Measurements from ENCODE around the gene KIAA1217. TPM values are rescaled to one million over a fixed set of nuclear protein-coding genes. Genes with fewer than 3 reads are reported as not detected.
A peak's percentile ranks its signal among the peaks of the same experiment; 100 is the strongest.

Gene KIAA1217
- total and polyA plus RNA-seq, 7 experiments from 2014 or later: 0.03 to 2.1 (median 0.15) TPM; not detected in 4

DNA sequence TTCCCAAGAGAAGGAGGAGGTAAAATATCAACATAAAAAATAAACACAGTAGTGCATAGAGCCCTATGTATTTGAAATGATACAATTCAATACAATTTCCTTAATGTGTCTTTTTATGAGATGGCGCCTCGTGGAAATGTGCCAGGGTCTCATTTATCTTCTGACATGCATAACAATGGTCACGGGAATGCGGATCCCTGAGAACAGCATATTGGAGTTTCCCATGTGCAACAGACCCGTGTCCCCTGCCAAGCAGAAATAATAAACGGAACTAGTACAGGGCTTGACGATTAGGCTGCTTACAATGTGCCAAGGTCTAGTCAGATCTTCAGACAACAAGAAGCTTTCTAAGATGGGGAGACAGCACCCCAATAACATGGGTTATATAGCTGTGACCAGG lies 296.8 kb downstream of the KIAA1217 start:
- no peak overlapping the region for H3K27ac Mint-ChIP-seq
- no peaks in the 10 kb centered on the region for H3K4me1 Mint-ChIP-seq
- ATAC-seq (no peak), DNase-seq (no peak)
- Histone ChIP-seq H3K9me3 (ENCODE audit: control insufficient read depth in 2 of 3, low read length in 3 of 3) (no peaks in the 10 kb centered on the region), H3K4me3 (ENCODE audit: low read length) (no peak overlapping the region), H3K4me1 (ENCODE audit: control insufficient read depth in 2 of 2, insufficient read depth in 2 of 2, low read length in 2 of 2) (no peaks in the 10 kb centered on the region), H3K27ac (ENCODE audit: low read depth, low read length) (no peak overlapping the region), H3K36me3 (ENCODE audit: control insufficient read depth in 2 of 3, insufficient read depth in 3 of 3, low read length in 3 of 3) (no peaks in the 10 kb centered on the region), H3K27me3 (ENCODE audit: control insufficient read depth in 2 of 2, insufficient read depth in 2 of 2, low read length in 2 of 2) (no peaks in the 10 kb centered on the region)
- POLR2A ChIA-PET: no interaction called here
- H3K36me3 Mint-ChIP-seq: peaks cover 0 to 10% (median 0%) of the 10 kb centered on the region in 5 donors
- CTCF ChIA-PET: no interaction called here
- peaks cover 0 to 16% (median 7%) of the 10 kb centered on the region in 11 donors for H3K9me3 Mint-ChIP-seq
- no peak overlapping the region for H3K4me3 Mint-ChIP-seq
- intact Hi-C loops (cut with micrococcal nuclease): no loop called here
- H3K27me3 Mint-ChIP-seq: peaks cover 9 to 23% (median 22%) of the 10 kb centered on the region in 5 donors

GRCh38 chr10:24513155-24513554 lies 304.2 kb downstream of the KIAA1217 start:
- no peaks in the 10 kb centered on the region for H3K4me1 ChIP-seq (ENCODE audit: control insufficient read depth in 2 of 2, insufficient read depth in 2 of 2, low read length in 2 of 2)
- no peaks in the 10 kb centered on the region for H3K9me3 Mint-ChIP-seq
- H3K36me3 ChIP-seq (ENCODE audit: control insufficient read depth in 2 of 3, insufficient read depth in 3 of 3, low read length in 3 of 3): no peaks in the 10 kb centered on the region
- no peaks in the 10 kb centered on the region for H3K9me3 ChIP-seq (ENCODE audit: control insufficient read depth in 2 of 3, low read length in 3 of 3)
- ATAC-seq: no peak
- H3K27me3 ChIP-seq (ENCODE audit: control insufficient read depth in 2 of 2, insufficient read depth in 2 of 2, low read length in 2 of 2): no peaks in the 10 kb centered on the region
- POLR2A ChIA-PET: no interaction called here
- H3K27me3 Mint-ChIP-seq: peaks cover 0 to 11% (median 4%) of the 10 kb centered on the region in 5 donors
- CTCF ChIA-PET: interaction anchor here (0.6 kb wide), 1 partner anchor 1186 kb away, joined by 3 read pairs; no protein-coding TSS in a partner anchor
- H3K4me3 Mint-ChIP-seq: no peak overlapping the region
- no peak overlapping the region for H3K27ac ChIP-seq (ENCODE audit: low read depth, low read length)
- peaks cover 0 to 3% (median 0%) of the 10 kb centered on the region in 7 donors for H3K4me1 Mint-ChIP-seq
- no peak overlapping the region for H3K27ac Mint-ChIP-seq
- H3K4me3 ChIP-seq (ENCODE audit: low read length): no peak overlapping the region
- DNase-seq: no peak
- intact Hi-C loops (cut with micrococcal nuclease): no loop called here
- no peaks in the 10 kb centered on the region for H3K36me3 Mint-ChIP-seq

DNA sequence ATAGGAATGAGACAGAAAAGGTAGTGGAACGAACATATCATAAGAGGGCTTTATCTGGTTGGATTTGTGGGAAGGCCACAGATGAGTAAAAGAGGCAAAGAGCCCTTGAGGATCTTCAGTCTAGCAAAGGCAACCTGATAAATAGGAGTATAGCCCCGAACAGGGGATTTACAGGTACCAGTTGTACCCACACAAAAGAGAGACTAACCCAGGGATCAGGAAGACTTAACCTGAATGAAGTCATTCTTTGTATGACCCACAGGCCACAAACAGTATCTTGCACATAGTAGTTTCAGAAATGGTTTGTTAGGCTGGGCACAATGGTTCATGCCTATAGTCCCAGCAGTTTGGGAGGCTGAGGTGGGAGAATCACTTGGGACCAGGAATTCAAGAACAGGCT lies 306.5 kb downstream of the KIAA1217 start:
- ChIA-PET CTCF (no interaction called here), POLR2A (no interaction called here)
- ATAC-seq (no peak), DNase-seq (no peak)
- Mint-ChIP-seq H3K9me3 (no peaks in the 10 kb centered on the region), H3K36me3 (no peaks in the 10 kb centered on the region), H3K4me3 (no peak overlapping the region), H3K27me3 (peaks cover 0 to 16% (median 4%) of the 10 kb centered on the region in 5 donors), H3K27ac (no peak overlapping the region), H3K4me1 (peaks cover 6 to 16% (median 14%) of the 10 kb centered on the region in 7 donors)
- intact Hi-C loops (cut with micrococcal nuclease): loop anchor here in 1 of 2 donors (5.0 kb wide), 1 partner anchor 318 kb away; no protein-coding TSS in a partner anchor
- no peaks in the 10 kb centered on the region for H3K36me3 ChIP-seq (ENCODE audit: control insufficient read depth in 2 of 3, insufficient read depth in 3 of 3, low read length in 3 of 3)
- no peaks in the 10 kb centered on the region for H3K9me3 ChIP-seq (ENCODE audit: control insufficient read depth in 2 of 3, low read length in 3 of 3)
- no peaks in the 10 kb centered on the region for H3K4me1 ChIP-seq (ENCODE audit: control insufficient read depth in 2 of 2, insufficient read depth in 2 of 2, low read length in 2 of 2)
- H3K27me3 ChIP-seq (ENCODE audit: control insufficient read depth in 2 of 2, insufficient read depth in 2 of 2, low read length in 2 of 2): no peaks in the 10 kb centered on the region
- no peak overlapping the region for H3K4me3 ChIP-seq (ENCODE audit: low read length)
- no peak overlapping the region for H3K27ac ChIP-seq (ENCODE audit: low read depth, low read length)

DNA sequence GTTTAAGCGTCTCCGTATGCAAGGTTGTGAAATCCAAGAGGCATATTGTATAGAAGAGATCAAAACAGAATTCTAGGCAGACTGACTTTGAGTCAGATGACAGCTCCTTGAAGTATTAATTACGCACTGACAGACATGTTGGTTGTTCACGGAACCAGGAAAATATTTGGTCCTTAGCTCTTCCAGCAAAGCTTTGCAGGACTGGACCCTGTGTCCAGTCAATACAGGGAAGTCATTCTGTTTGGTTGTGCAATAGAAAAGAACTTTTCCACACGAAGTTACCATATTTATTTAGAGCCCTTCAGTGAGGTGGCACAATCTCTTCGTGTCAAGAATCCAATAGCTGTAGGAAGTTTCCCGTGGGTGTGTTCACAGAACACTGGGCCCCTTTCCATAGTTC lies 309.5 kb downstream of the KIAA1217 start:
- no peak overlapping the region for H3K4me3 Mint-ChIP-seq
- no peaks in the 10 kb centered on the region for H3K27me3 ChIP-seq (ENCODE audit: control insufficient read depth in 2 of 2, insufficient read depth in 2 of 2, low read length in 2 of 2)
- H3K36me3 ChIP-seq (ENCODE audit: control insufficient read depth in 2 of 3, insufficient read depth in 3 of 3, low read length in 3 of 3): no peaks in the 10 kb centered on the region
- no peak overlapping the region for H3K27ac ChIP-seq (ENCODE audit: low read depth, low read length)
- H3K36me3 Mint-ChIP-seq: no peaks in the 10 kb centered on the region
- peak overlapping the region in 2 of 9 donors; percentile 1 to 42 for H3K27ac Mint-ChIP-seq
- CTCF ChIA-PET: interaction anchor here (1.4 kb wide), 1 partner anchor 24 kb away, joined by 4 read pairs; no protein-coding TSS in a partner anchor
- intact Hi-C loops (cut with micrococcal nuclease): loop anchor here in 1 of 2 donors (2.0 to 5.0 kb wide), 2 partner anchors 321 to 1360 kb away; no protein-coding TSS in a partner anchor
- peaks cover 0 to 8% (median 0%) of the 10 kb centered on the region in 5 donors for H3K27me3 Mint-ChIP-seq
- no peak for DNase-seq
- no peaks in the 10 kb centered on the region for H3K4me1 ChIP-seq (ENCODE audit: control insufficient read depth in 2 of 2, insufficient read depth in 2 of 2, low read length in 2 of 2)
- peaks cover 6 to 16% (median 14%) of the 10 kb centered on the region in 7 donors for H3K4me1 Mint-ChIP-seq
- no peak for ATAC-seq
- H3K9me3 Mint-ChIP-seq: no peaks in the 10 kb centered on the region
- POLR2A ChIA-PET: no interaction called here
- H3K4me3 ChIP-seq (ENCODE audit: low read length): no peak overlapping the region
- no peaks in the 10 kb centered on the region for H3K9me3 ChIP-seq (ENCODE audit: control insufficient read depth in 2 of 3, low read length in 3 of 3)

GRCh38 chr10:24518981-24519597 lies 310.2 kb downstream of the KIAA1217 start:
- ATAC-seq (no peak), DNase-seq (peak in 4 of 9 donors; percentile 5 to 42 (median 12))
- Histone ChIP-seq H3K9me3 (ENCODE audit: control insufficient read depth in 2 of 3, low read length in 3 of 3) (no peaks in the 10 kb centered on the region), H3K4me3 (ENCODE audit: low read length) (peak overlapping the region; percentile 38), H3K36me3 (ENCODE audit: control insufficient read depth in 2 of 3, insufficient read depth in 3 of 3, low read length in 3 of 3) (no peaks in the 10 kb centered on the region), H3K27ac (ENCODE audit: low read depth, low read length) (no peak overlapping the region), H3K4me1 (ENCODE audit: control insufficient read depth in 2 of 2, insufficient read depth in 2 of 2, low read length in 2 of 2) (no peaks in the 10 kb centered on the region), H3K27me3 (ENCODE audit: control insufficient read depth in 2 of 2, insufficient read depth in 2 of 2, low read length in 2 of 2) (no peaks in the 10 kb centered on the region)
- ChIA-PET POLR2A (no interaction called here), CTCF (interaction anchor here (1.3 to 1.4 kb wide), 2 partner anchors 15 to 25 kb away, joined by 3 to 4 read pairs; no protein-coding TSS in a partner anchor)
- H3K27ac Mint-ChIP-seq: peak overlapping the region in 4 of 9 donors; percentile 7 to 90 (median 20)
- peaks cover 6 to 16% (median 14%) of the 10 kb centered on the region in 7 donors for H3K4me1 Mint-ChIP-seq
- peaks cover 0 to 3% (median 0%) of the 10 kb centered on the region in 11 donors for H3K9me3 Mint-ChIP-seq
- H3K36me3 Mint-ChIP-seq: no peaks in the 10 kb centered on the region
- intact Hi-C loops (cut with micrococcal nuclease): loop anchor here in 1 of 2 donors (1.0 to 5.0 kb wide), 3 partner anchors 322 to 1360 kb away; no protein-coding TSS in a partner anchor
- H3K4me3 Mint-ChIP-seq: peak overlapping the region; percentile 6 to 84 (median 77)
- peaks cover 0 to 13% (median 0%) of the 10 kb centered on the region in 5 donors for H3K27me3 Mint-ChIP-seq

- intact Hi-C loops (cut with micrococcal nuclease): loop anchor here in 1 of 2 donors (1.0 to 5.0 kb wide), 3 partner anchors 323 to 1361 kb away; no protein-coding TSS in a partner anchor
- peak overlapping the region; percentile 38 for H3K4me3 ChIP-seq (ENCODE audit: low read length)
- no peaks in the 10 kb centered on the region for H3K4me1 ChIP-seq (ENCODE audit: control insufficient read depth in 2 of 2, insufficient read depth in 2 of 2, low read length in 2 of 2)
Measured at GRCh38 chr10:24519950-24520349, 311.0 kb downstream of the KIAA1217 start.

More at GRCh38 chr10:24519950-24520349, 311.0 kb downstream of the KIAA1217 start:
- Histone ChIP-seq H3K36me3 (ENCODE audit: control insufficient read depth in 2 of 3, insufficient read depth in 3 of 3, low read length in 3 of 3) (no peaks in the 10 kb centered on the region), H3K27ac (ENCODE audit: low read depth, low read length) (peak overlapping the region; percentile 24), H3K27me3 (ENCODE audit: control insufficient read depth in 2 of 2, insufficient read depth in 2 of 2, low read length in 2 of 2) (no peaks in the 10 kb centered on the region), H3K9me3 (ENCODE audit: control insufficient read depth in 2 of 3, low read length in 3 of 3) (no peaks in the 10 kb centered on the region)
- POLR2A ChIA-PET: no interaction called here
- Mint-ChIP-seq H3K27me3 (peaks cover 0 to 13% (median 0%) of the 10 kb centered on the region in 5 donors), H3K36me3 (no peaks in the 10 kb centered on the region), H3K4me1 (peaks cover 6 to 16% (median 14%) of the 10 kb centered on the region in 7 donors), H3K27ac (peak overlapping the region in 7 of 9 donors; percentile 8 to 90 (median 76)), H3K9me3 (peaks cover 0 to 3% (median 0%) of the 10 kb centered on the region in 11 donors), H3K4me3 (peak overlapping the region; percentile 53 to 84 (median 77))
- DNase-seq: peak in 8 of 9 donors; percentile 5 to 76 (median 54)
- peak; percentile 89 for ATAC-seq
- CTCF ChIA-PET: interaction anchor here (1.0 to 1.3 kb wide), 2 partner anchors 15 to 97 kb away, joined by 3 to 4 read pairs; no protein-coding TSS in a partner anchor
